Fibroblast of skin of right quadriceps (primary cell): Measurements from ENCODE around the gene SETD2.
"Not testable (repeated sequence)": the region's sequence is repeated elsewhere in the genome, so short reads cannot be mapped to it uniquely, and the experiment has no call there.

Experiments
- DNase-seq: peaks from one replicate; pipeline ENCODE4 v3.0.0-alpha.2; 2013

Gene SETD2

DNA sequence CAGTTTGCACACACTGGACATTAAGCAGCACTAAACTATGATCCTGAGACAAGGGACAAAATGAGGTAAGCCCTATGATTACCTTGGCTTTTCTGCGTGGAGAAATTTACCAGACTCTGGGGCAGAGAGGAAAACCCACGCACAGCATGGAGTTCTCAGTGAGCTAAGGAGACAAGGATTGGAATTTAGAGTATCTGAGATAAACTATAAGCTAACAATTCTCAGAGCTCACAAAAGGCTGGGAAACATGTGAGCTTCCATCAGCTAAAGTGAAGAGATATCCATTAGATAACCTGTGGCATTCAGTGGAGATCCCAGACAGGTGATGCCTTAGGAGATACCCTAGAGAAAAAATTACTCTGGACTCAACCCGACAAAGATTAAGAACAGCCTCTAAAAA is 135.8 kb downstream of the SETD2 start:
- DNase-seq: no peak

DNA sequence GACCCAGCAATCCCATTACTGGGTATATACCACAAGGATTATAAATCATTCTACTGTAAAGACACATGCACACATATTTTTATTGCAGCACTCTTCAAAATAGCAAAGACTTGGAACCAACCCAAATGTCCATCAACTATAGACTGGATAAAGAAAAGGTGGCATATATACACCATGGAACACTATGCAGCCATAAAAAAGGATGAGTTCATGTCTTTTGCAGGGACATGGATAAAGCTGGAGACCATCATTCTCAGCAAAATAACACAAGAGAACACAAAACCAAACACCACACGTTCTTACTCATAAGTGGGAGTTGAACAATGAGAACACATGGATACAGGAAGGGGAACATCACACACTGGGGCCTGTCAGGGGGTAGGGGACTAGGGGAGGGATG is 137.5 kb downstream of the SETD2 start:
- DNase-seq: not testable (repeated sequence)

DNA sequence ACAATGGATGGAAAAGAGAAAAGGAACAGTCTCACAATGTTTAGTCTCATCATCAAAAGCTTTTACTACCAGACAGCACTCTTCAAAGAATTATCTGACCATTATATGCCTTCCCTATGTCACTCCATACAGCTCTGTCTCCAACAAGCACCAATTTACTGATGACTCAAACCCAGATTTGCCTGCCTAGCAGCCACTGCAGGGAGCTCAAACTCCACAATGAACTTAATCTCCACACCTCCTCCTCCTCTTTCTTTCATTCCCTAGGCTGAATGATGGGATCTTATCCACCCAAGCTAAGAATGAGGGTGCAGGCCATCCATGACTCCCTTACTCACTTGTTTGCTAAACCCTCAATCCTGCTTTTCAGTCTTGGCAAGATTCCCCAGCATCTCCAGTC is 139.0 kb downstream of the SETD2 start:
- DNase-seq: peak; percentile 37

DNA sequence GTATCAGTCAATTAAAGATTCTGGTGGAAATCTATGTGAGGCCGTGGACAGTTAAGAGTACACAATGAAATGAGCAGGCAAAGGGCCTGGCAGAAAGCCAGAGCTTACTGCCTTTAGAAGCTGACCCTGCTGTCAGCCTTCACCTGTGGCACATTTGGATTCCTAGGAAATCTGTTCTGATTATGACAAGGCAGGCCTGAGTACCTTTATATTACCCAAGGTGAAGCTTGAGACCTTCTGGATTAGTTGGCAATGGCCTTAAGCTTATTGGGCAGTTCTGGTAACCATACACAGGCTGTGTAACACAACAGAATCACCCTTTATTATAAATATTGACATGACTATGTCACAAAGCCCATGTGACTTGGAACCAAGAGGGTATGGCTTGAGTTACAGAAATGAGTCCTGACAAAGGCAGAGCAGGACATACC is 141.3 kb downstream of the SETD2 start:
- no peak for DNase-seq

DNA sequence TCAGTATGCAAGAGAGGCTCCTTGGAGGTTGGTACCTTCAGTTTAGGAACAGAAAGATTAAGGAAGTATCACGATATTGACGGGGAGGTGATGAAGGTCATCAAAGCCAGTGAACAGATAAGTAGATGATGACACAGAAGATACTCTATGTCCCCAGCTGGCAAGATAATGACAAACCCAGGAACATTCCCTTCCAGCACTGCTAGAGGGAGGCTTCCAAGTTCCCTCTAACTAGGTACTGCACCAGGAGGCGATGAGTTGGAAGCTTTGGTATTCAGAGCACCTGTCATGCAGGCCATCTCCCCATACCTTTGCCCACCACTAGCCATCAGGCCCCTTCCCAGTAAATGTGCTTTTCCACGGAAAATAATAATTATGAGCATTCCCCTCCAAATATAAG is 143.6 kb downstream of the SETD2 start:
- no peak for DNase-seq

DNA sequence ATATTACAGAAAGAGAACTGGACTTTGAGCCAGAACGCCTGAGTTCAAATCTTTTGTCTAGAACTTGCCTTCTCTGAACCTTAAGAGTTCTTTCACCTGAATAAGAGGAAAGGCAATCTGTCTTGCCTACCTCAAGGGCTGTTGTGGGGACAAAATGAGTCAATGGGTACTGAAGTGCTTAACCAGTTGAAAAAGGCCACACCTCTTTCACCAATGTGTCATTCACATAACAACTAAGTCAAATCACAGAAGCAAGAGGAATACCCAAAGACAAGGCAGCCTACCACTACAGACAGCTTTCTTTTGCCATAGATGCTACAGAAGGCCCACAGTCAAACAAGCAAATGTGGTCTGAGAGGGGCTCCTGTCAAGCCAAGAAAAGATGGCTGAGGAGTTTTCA is 144.7 kb downstream of the SETD2 start:
- DNase-seq: no peak

DNA sequence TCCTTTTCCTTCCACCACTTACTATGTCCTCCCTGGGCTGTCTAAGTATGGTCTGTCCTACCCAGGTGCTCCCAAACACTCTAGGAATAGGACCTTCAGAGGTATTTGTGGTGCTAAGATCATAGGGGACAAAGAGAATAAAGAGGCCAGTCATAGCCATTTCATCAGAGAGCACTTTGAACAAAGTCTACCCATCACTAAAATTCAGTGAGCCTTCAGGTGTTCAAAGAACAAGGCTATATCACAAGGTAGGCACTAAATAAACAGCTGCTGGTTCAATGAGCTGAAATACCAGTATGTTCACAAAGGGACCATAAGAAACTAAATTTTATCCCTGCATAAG is 145.7 kb downstream of the SETD2 start:
- DNase-seq: no peak

DNA sequence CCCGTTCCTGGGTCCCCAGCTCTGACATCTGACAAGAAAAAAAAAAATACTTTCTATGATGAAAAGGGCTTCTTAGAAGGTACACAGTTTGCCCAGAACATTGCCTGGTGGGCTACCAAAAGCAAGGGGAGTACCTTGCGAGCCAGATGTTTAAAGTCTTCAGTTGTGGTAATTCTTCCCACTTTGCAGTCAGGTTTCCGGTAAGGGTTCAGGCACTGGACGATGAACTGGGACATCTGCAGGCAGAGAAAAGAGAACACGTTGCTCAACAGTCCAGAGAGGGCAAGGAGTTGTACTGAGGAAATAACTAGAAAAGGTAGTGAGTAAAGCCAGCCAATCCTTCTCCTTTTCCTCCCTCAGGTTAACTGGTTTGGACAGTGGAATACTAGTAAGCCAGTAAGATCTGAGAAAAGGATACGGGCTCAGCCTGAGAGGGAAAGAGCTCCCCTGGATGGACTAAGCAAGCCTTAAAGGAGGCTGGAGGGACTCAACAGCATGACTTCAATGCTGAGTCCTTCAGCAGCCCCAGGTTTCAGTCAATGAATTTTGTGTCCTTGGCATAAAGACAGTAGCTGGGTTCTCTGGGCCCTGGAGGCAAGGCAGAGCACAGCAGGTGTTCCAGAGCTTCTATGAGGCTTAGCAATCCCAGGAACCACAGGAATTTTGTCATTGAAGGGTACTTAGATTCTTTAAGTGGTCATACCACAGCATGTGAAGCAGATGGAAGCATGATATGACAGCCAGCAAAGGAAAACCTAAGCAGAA is 146.2 kb downstream of the SETD2 start:
- peak; percentile 57 for DNase-seq

DNA sequence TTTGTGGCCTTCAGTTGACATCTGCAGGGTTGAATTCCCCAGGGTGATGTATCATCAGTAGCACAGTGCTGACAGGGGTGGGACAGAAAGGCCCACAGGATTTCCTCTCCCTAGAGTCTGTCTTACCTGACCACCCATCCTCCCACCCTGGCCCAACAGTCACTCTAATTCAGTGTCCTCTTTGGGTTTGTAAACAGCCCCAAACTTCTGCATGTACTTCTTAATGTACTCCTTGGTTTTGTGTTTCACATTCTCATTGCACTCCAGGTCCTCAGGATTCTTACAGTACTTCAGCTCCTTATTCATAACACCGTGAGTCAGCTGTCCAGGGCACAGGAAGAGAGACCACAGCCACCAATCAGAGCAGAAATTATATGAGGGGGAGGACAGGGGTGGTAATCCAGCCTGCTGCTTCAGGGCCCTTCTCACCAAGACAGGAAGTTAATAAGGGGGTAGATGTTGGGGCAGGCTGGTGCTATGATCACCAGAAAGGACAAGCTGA is 146.9 kb downstream of the SETD2 start:
- peak; percentile 89 for DNase-seq

DNA sequence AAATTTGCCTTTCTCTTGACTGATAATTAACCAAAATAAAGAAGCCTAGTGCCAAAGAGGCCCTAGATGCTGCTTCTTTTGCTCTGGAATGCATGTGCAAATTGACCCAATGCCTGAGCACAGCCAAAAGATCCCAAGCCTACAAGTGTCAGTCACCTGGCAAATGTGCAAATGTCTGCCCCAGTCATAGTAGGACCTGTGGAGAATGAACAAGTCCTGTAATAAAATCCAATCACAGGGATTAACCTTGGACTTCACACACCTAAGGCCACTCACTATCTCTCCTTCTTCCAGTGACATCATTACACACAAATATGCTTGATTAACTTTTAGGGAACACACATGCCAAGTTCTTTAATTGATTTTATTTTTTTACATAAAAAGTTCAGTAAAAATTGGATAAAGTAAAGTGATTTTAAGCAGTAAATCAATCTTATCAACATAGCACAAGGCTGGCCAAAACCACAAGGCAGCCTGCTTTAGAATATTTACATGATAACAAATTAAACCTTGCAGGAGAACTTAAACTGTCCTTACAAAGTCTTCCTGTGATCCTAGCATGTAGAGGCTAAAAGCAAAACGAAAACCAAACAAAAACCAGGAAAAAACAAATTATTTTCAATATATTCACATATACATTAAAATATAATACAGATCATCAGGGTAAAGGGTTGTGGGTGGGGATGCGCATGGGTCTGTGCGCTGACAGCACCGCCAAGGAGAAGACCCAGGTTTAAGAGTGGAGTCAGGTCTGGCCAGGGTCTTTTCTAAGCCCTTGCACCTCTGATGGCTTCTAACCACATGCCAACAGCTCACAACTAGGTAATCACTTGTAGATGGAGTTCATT is 147.6 kb downstream of the SETD2 start:
- no peak for DNase-seq

DNA sequence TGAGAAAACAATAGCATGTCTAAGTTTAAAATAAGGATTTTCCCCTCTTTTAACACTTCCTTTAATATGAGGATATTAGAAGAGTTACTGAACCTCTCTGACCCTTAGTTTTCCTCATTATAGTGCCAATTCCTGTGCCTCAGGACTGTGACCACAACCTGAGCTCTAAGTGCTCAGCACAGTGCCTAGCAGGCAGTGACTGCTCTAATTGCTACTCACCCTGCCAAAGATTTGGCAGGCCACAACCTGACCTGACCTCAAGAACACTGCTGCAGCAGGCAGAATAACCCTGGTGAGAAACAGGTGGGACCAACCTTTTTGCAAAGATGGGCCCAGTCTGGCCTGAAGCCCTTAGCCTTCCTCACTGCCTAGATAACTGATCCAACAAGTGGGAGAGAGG is 148.8 kb downstream of the SETD2 start:
- no peak for DNase-seq

DNA sequence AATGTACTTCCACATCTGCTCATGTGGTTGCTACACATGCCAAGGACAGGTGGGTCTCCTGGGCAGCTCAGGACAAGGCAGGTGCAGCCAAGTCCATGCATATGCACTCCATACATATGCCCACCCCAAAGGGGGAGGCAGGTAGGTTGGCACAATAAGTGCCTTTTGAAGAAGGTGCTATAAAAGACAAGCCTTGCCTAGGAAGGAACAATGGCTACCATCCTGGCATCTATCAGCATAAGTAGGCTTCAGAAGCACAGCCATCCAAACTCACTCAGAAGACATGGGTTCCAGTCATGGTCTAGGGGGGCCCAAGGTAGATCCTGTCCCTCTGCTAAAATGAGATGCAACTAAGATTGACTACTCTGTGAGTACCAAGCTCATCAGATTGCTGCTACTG is 149.9 kb downstream of the SETD2 start:
- DNase-seq: no peak

DNA sequence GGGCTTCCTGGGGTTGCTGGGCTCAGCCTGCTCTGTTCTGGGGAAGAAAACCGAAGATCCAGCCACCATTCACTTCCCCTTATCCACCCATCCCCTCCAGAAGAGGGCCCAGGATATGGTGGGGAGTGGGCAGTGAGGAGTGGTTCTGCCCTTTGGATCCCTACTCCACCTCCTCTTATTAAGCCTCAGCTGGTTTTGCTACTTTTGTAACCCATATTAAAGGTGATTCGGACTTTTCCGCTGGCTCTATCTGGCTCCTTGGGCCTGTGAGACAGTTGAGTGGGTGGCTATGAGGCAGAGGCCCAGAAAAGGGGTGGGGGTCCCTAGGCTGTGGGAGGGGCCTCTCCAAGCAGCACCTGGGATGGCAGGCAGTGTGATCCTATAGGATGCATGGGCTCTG is 150.7 kb downstream of the SETD2 start:
- DNase-seq: no peak

DNA sequence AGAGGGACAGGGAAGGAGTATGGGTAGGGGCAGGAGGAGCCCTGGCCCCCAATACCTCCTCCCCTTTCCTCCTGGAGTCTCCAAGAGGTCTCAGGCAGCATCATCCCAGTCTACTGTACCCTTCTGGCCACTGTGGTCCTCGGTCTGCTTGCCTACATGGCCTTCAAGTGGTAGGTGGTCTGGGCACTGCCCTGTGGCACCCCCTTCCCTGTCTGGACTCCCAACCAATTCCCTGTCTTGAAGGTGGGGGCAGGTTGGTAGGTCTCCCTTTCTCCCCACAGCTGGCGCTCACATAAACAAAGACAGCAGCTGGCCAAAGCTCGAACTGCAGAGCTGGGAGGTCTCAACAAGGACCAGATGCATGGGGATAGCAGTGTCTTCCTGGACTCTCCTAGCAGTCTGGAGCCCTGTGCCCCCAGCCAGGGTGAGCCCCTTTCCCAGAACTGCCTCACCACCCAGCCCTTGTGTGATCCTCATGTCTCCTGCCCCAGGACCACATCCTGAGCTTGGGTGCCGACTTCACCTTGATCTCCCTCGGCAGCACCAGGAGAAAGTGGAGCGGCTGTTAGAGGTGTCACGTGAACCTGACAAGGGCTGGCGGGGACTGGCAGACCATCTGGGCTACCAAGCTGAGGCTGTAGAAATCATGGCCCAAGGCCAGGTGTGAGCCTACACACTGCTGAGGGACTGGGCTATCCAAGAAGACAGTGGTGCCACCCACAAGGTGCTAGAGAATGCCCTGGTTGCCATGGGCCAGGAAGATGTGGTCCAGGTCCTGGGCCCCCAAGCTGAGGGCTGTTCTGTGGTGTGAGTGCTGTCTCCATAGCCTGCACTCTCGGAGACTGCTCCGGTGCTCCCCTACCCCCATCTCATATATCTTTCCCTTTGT is 151.3 kb downstream of the SETD2 start:
- no peak for DNase-seq

DNA sequence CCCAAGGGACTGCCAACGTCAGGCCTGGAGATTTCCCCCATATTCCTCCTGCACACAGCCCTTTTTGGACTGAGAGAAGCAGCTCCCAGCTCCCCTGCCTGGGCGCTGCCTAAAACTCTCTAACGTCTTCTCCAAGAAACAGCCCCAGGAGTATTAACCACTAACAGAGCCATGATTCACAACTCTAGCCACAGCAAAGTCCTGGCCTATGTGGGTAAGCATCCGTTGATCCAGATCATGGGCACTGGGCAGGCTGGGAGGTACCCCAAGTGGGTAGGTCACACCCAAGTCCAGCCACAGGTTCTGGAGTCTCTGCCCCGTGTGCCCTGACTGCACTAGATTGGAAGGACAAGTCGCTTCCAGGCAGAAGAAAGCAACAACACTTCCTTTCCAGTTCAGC is 152.5 kb downstream of the SETD2 start:
- no peak for DNase-seq

DNA sequence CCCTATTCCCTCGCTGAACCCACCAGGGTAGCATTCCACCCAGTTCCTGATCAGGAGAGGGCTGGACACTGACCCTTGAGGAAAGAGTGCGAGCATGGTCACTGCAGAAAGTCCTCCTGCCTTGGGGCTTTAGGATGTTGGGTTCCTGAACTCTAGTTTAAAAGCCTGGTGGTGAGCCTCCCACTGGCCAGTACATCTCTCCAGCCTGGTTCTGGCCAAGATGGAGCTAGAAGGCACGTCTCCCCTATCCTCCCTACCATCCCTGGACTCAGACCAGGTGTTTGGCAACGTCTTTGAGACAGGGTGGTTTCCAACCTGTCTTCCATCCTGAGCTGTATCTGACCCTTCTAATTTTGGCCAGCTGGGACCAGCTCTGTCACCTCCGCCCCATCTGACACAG is 153.0 kb downstream of the SETD2 start:
- DNase-seq: no peak

DNA sequence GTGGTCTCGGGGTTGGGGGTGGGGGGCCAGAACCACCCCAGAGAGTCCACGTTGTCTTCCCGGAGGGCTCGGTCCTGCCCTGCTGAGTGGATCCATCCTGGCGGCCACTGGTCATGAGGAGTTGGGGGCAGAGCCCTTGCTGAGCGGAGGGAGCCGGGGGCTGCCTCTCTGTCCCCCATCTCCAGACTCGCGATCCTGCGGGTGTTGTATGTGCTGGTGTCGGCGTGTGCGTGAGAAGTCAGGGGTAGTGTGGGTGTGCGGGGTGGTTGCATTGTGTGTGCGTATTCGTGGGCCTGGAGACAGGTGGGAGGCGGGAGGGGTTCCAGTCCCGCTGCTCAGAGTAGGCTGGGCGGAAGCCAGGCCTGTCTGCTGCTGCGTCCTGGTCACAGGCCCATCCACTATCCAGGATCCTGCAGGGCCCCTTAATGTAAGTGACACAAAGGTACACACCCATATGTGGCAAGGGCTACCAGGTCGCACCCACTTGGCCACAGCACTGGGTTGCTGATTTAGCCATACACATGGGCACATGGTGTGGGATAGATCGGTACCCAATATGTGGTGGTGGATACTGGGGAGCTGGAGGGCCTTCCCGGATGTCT is 153.7 kb downstream of the SETD2 start:
- DNase-seq: no peak

DNA sequence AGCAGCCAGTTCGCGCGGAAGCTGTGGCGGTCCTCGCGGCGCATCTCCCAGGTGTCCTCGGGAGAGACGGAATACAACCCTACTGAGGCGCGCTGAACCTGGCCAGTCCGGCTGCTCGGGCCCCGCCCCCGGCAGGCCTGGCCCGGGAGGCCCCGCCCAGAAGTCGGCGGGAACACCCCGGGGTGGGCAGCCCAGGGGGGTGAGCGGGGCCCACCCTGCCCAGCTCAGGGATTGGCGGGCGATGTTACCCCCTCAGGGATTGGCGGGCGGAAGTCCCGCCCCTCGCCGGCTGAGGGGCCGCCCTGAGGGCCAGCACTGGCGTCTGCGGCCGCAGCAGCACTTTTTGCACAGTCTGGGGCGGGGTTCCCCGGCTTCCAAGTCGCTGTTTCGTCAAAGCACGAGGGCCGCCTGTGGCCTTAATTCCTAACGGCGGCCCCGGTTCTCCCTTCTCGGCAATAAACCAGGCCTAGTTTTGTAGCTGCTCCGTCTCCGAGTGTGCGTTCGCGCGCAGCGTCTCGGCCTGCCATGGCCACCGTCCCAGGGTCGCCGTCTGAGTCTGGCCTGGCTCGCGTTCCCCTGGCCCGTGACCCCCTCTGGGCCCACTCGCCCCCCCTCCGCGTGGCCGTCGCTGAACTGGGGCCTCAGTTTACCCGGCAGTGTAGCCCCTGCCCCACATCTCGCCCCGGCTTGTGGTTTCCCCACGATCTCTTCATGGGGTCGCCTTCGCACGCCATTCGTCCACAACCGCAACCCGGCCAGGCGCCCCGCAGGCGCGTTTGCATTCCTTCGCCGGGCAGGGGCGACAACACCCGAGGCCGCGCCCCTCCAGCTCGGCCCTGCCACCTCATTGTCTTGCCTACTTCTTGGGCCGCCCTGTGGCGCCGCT is 154.4 kb downstream of the SETD2 start:
- peak; percentile 94 for DNase-seq

DNA sequence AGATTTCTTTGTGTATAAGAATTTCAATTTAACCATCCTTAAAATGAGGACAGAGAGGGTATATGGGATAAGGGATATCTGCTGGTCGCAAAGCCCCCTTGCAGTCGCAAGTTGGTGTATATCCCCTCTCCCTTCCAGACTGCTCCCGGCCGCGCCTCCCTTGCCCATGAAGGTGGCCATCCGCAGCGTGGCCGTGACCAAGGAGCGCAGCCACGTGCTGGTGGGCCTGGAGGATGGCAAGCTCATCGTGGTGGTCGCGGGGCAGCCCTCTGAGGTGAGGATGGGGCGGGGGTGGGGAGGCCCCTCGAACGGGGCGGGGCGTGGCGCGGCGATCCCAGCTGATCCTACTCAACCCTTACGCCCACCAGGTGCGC is 155.1 kb downstream of the SETD2 start:
- DNase-seq: no peak

DNA sequence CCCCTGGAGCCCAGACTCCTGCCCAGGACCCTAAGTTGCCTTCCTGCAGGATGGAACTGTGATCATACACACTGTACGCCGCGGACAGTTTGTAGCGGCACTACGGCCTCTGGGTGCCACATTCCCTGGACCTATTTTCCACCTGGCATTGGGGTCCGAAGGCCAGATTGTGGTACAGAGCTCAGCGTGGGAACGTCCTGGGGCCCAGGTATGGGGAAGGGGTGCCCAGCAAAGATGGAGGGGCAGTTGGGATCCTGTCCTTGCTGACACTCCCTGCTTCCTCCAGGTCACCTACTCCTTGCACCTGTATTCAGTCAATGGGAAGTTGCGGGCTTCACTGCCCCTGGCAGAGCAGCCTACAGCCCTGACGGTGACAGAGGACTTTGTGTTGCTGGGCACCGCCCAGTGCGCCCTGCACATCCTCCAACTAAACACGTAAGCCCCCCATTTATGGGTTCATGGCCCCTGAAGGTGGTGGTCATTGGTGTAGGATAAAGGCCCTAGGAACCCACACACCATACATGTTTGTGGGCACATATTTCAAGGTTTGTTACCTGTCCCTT is 155.6 kb downstream of the SETD2 start:
- no peak for DNase-seq

DNA sequence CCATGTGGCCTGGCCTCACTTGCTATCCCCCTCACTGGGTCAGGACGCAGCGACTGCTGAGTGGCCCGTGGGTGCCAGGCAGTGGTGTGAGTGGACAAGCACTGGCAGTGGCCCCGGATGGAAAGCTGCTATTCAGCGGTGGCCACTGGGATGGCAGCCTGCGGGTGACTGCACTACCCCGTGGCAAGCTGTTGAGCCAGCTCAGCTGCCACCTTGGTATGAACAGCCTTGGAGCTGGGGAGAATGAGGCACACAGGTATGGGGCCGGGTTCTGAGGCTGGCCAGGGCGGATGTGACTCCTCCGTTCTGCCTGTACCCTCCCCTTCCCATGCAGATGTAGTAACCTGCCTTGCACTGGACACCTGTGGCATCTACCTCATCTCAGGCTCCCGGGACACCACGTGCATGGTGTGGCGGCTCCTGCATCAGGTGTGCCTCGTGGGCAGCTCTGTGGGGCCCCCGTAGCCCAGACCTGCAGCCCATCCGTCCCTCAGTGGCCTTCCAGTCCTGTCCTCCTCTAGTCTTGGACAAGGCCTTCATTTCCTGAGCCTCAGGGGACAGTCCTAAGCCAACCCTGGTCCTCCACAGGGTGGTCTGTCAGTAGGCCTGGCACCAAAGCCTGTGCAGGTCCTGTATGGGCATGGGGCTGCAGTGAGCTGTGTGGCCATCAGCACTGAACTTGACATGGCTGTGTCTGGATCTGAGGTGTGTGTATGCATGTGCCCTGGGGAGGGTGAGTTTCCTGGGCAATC is 156.3 kb downstream of the SETD2 start:
- no peak for DNase-seq
